Fibroblast of skin of right quadriceps (primary cell): ENCODE measurements around the gene KRT16.
"Not testable (repeated sequence)": the region's sequence is repeated elsewhere in the genome, so short reads cannot be mapped to it uniquely, and the experiment has no call there.

ENCODE experiments used
- DNase-seq: peaks from one replicate; pipeline ENCODE4 v3.0.0-alpha.2; 2013

KRT16 gene

GRCh38 chr17:41582061-41582968 is 30.3 kb downstream of the KRT16 start:
- DNase-seq = not testable (repeated sequence)

GRCh38 chr17:41581366-41582060 is 31.1 kb downstream of the KRT16 start:
- DNase-seq = no peak

- no peak for DNase-seq
These were observed 31.7 kb downstream of the KRT16 start for GRCh38 chr17:41580687-41581365.

GRCh38 chr17:41580244-41580575 is 32.4 kb downstream of the KRT16 start:
- DNase-seq = no peak

- peak; percentile 70 for DNase-seq
These were observed 32.9 kb downstream of the KRT16 start for GRCh38 chr17:41579484-41580243.

- DNase-seq = no peak
These were observed 33.6 kb downstream of the KRT16 start for GRCh38 chr17:41578971-41579370.

GRCh38 chr17:41578538-41578937 is 34.0 kb downstream of the KRT16 start:
- DNase-seq = no peak

- not testable (repeated sequence) for DNase-seq
These were observed 35.8 kb downstream of the KRT16 start for GRCh38 chr17:41576740-41577139.

- DNase-seq = no peak
These were observed 37.2 kb downstream of the KRT16 start for GRCh38 chr17:41575336-41575735.

GRCh38 chr17:41571561-41572434 is 40.8 kb downstream of the KRT16 start, which contains the start of gene KRT9:
Gene KRT9 (minus strand): TSS chr17:41572059. CDS start chr17:41571992, 67 bp downstream.
- no peak for DNase-seq

GRCh38 chr17:41567317-41567716 is 45.2 kb downstream of the KRT16 start:
- no peak for DNase-seq

GRCh38 chr17:41565338-41565737 is 47.2 kb downstream of the KRT16 start:
- no peak for DNase-seq

GRCh38 chr17:41563607-41564170 is 48.9 kb downstream of the KRT16 start:
- no peak for DNase-seq

GRCh38 chr17:41561554-41561953 is 51.0 kb downstream of the KRT16 start:
- DNase-seq = no peak
